ENCODE measurements around the gene FHIT. TPM values are rescaled to one million over a fixed set of nuclear protein-coding genes. Genes with fewer than 3 reads are reported as not detected.

Gene FHIT
- total and polyA plus RNA-seq, 7 donors: 0.98 to 10.4 (median 4.0) TPM

GRCh38 chr3:61090389-61091169 is 160.7 kb downstream of the FHIT start:
- no peak for DNase-seq
- intact Hi-C loops (cut with DNase I): no loop called here
- H3K4me1 ChIP-seq: no peaks in the 10 kb centered on the region
- H3K27me3 ChIP-seq (ENCODE audit: insufficient read depth in 3 of 3, low read length in 2 of 3): no peaks in the 10 kb centered on the region
- 58 to 61% (median 59%) methylated on average over 6 of the region's 6 CpGs for WGBS, 3 donors
- no peak for ATAC-seq
- TF ChIP-seq, protein P1, sequence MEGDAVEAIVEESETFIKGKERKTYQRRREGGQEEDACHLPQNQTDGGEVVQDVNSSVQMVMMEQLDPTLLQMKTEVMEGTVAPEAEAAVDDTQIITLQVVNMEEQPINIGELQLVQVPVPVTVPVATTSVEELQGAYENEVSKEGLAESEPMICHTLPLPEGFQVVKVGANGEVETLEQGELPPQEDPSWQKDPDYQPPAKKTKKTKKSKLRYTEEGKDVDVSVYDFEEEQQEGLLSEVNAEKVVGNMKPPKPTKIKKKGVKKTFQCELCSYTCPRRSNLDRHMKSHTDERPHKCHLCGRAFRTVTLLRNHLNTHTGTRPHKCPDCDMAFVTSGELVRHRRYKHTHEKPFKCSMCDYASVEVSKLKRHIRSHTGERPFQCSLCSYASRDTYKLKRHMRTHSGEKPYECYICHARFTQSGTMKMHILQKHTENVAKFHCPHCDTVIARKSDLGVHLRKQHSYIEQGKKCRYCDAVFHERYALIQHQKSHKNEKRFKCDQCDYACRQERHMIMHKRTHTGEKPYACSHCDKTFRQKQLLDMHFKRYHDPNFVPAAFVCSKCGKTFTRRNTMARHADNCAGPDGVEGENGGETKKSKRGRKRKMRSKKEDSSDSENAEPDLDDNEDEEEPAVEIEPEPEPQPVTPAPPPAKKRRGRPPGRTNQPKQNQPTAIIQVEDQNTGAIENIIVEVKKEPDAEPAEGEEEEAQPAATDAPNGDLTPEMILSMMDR (IDR thresholded peaks at IDR 0.05): no peak
- no peaks in the 10 kb centered on the region for H3K9me3 ChIP-seq
- no peaks in the 10 kb centered on the region for H3K36me3 ChIP-seq (ENCODE audit: insufficient read depth in 1 of 2, low read depth in 1 of 2)
- H3K4me3 ChIP-seq: no peak overlapping the region
- no peak overlapping the region for H3K27ac ChIP-seq

GRCh38 chr3:61087465-61087864 is 163.8 kb downstream of the FHIT start:
- Histone ChIP-seq H3K27ac (no peak overlapping the region), H3K27me3 (ENCODE audit: insufficient read depth in 3 of 3, low read length in 2 of 3) (no peaks in the 10 kb centered on the region), H3K4me1 (no peaks in the 10 kb centered on the region), H3K36me3 (ENCODE audit: insufficient read depth in 1 of 2, low read depth in 1 of 2) (no peaks in the 10 kb centered on the region), H3K4me3 (no peak overlapping the region), H3K9me3 (no peaks in the 10 kb centered on the region)
- TF ChIP-seq, protein P1 (IDR thresholded peaks at IDR 0.05): no peak
- 93 to 99% (median 98%) methylated on average over 2 of the region's 2 CpGs for WGBS, 3 donors
- DNase-seq: no peak
- no peak for ATAC-seq
- intact Hi-C loops (cut with DNase I): no loop called here

- H3K36me3 ChIP-seq (ENCODE audit: insufficient read depth in 1 of 2, low read depth in 1 of 2): no peaks in the 10 kb centered on the region
- no peaks in the 10 kb centered on the region for H3K9me3 ChIP-seq
- DNase-seq (no peak), ATAC-seq (no peak)
- no peak overlapping the region for H3K27ac ChIP-seq
- intact Hi-C loops (cut with DNase I): no loop called here
- peaks cover 9% of the 10 kb centered on the region for H3K4me1 ChIP-seq
- no peaks in the 10 kb centered on the region for H3K27me3 ChIP-seq (ENCODE audit: insufficient read depth in 3 of 3, low read length in 2 of 3)
- no peak overlapping the region for H3K4me3 ChIP-seq
- 80 to 94% (median 89%) methylated on average over 3 of the region's 3 CpGs for WGBS, 3 donors
- TF ChIP-seq, protein P1 (IDR thresholded peaks at IDR 0.05): no peak
Observed at GRCh38 chr3:61081554-61081953, 169.7 kb downstream of the FHIT start.

DNA sequence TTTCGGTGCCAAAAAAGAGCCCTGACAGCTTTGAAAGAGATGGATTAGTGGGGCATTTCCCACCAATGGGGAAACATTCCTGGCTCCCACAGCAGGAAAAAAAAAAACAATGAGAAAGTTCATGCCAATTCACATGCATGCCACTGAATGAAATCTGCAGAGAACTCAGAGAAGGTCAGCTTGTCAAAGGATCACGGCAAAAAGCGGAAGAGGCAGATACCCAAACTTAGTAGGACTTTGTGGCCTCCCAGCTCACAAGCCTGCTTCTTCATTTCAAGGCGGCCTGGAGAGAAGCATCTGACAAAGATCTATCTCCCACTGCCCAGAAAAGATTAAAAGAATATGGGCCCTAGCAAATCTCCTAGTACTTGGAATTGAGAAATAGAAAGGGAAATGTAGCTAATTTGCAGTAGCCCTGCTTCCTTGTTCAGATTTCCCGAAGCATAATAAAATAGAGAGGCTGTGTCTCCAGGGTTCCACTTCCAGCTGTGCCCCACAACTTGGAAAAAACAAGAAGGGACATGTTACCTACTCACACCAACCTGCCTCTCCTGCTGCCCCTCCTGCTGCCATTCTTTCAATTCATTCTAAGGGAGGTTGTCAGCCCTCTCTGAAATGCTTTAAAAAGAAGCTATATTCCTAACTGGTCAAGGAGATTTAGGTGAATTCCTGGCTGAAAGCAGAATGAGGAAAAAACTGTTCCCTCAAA is 170.4 kb downstream of the FHIT start:
- H3K27me3 ChIP-seq (ENCODE audit: insufficient read depth in 3 of 3, low read length in 2 of 3): no peaks in the 10 kb centered on the region
- ATAC-seq: no peak
- intact Hi-C loops (cut with DNase I): no loop called here
- H3K4me1 ChIP-seq: peaks cover 9% of the 10 kb centered on the region
- no peak overlapping the region for H3K4me3 ChIP-seq
- no peak for DNase-seq
- TF ChIP-seq, protein P1 (IDR thresholded peaks at IDR 0.05): no peak
- no peaks in the 10 kb centered on the region for H3K36me3 ChIP-seq (ENCODE audit: insufficient read depth in 1 of 2, low read depth in 1 of 2)
- whole genome bisulfite sequencing, 3 donors: 38 to 43% (median 39%) methylated on average over 5 of the region's 5 CpGs
- H3K27ac ChIP-seq: no peak overlapping the region
- H3K9me3 ChIP-seq: no peaks in the 10 kb centered on the region

Data from psoas muscle (tissue), 8 donors.